Left colon (tissue), 2 donors: Measurements from ENCODE around the gene SOCS6. TPM values are rescaled to one million over a fixed set of nuclear protein-coding genes. Genes with fewer than 3 reads are reported as not detected.

Experiments
- ATAC-seq: fragments of 200-7000 bp; cut with Tn5 transposase; one replicate; pipeline ENCODE4 v1.9.1; 2020; ENCODE audit warnings: mild to moderate bottlenecking, moderate library complexity
- DNase-seq, 2 donors: peaks; one replicate each; pipeline ENCODE4 v3.0.0-alpha.2; 2020
- intact Hi-C, 2 donors: fragments of 100-400 bp; cut with DNase I in 1 of 2; cut with micrococcal nuclease in 1 of 2; formaldehyde crosslinking; loops; one replicate each; pipeline versions ENCODE4 v1.11.2 to v1.14.0; 2022; cut with DNase I, micrococcal nuclease
- total RNA-seq, 2 donors: library from RNA; stranded (reverse); fragmentation: NEBNext Ultra II Directional; extraction: Animal tissue kit (Norgen Biotek cat#: 25700); gene quantifications; one replicate each; pipeline ENCODE4 v1.2.1, GENCODE V29; 2021
- donor health status: DM: no; HTN: no; CAD: no.
- donor health status: DM: yes; HTN: yes; CAD: no.

Gene SOCS6
- total RNA-seq, 2 donors from 2014 or later = 42.0 to 47.6 TPM

- ATAC-seq (no peak), DNase-seq (no peak)
- intact Hi-C loops = no loop called here
Observed at GRCh38 chr18:70284976-70285620, 3.7 kb upstream of the SOCS6 start.

- no peak for ATAC-seq
- intact Hi-C loops = no loop called here
Observed at GRCh38 chr18:70287731-70288130, 1.1 kb upstream of the SOCS6 start.

GRCh38 chr18:70288171-70288850 lies 534 bp upstream of the SOCS6 start:
- intact Hi-C loops = no loop called here
- ATAC-seq = peak; percentile 18

More at GRCh38 chr18:70287731-70288130, 1.1 kb upstream of the SOCS6 start:
- DNase-seq = no peak

GRCh38 chr18:70289351-70290312 lies 787 bp downstream of the SOCS6 start:
- ATAC-seq = peak; percentile 47
- intact Hi-C loops = no loop called here
- DNase-seq = peak in 1 of 2 donors; percentile 64

More at GRCh38 chr18:70288171-70288850, 534 bp upstream of the SOCS6 start:
- DNase-seq = peak in 1 of 2 donors; percentile 63

- intact Hi-C loops = no loop called here
- ATAC-seq (no peak), DNase-seq (no peak)
Observed at GRCh38 chr18:70290482-70291294, 1.8 kb downstream of the SOCS6 start.

- ATAC-seq (no peak), DNase-seq (no peak)
- intact Hi-C loops = no loop called here
Observed at GRCh38 chr18:70291295-70291574, 2.4 kb downstream of the SOCS6 start.

- DNase-seq = peak; percentile 41 to 63
- peak; percentile 64 for ATAC-seq
- intact Hi-C loops = no loop called here
Observed at GRCh38 chr18:70292628-70293027, 3.8 kb downstream of the SOCS6 start.

GRCh38 chr18:70293166-70293565 lies 4.3 kb downstream of the SOCS6 start:
- ATAC-seq (peak; percentile 78), DNase-seq (peak; percentile 38 to 70)
- intact Hi-C loops = no loop called here

- no peak for ATAC-seq
- DNase-seq = no peak
- intact Hi-C loops = no loop called here
Observed at GRCh38 chr18:70294471-70295191, 5.8 kb downstream of the SOCS6 start.

- intact Hi-C loops = no loop called here
- ATAC-seq = no peak
- no peak for DNase-seq
Observed at GRCh38 chr18:70295192-70296188, 6.6 kb downstream of the SOCS6 start.

- no peak for DNase-seq
- no peak for ATAC-seq
- intact Hi-C loops = no loop called here
Observed at GRCh38 chr18:70296289-70296688, 7.4 kb downstream of the SOCS6 start.

GRCh38 chr18:70296781-70297180 lies 7.9 kb downstream of the SOCS6 start:
- no peak for ATAC-seq
- intact Hi-C loops = no loop called here
- DNase-seq = no peak

GRCh38 chr18:70299393-70299792 lies 10.5 kb downstream of the SOCS6 start:
- intact Hi-C loops = no loop called here

GRCh38 chr18:70301667-70302066 lies 12.8 kb downstream of the SOCS6 start:
- DNase-seq (no peak), ATAC-seq (no peak)
- intact Hi-C loops = no loop called here

More at GRCh38 chr18:70299393-70299792, 10.5 kb downstream of the SOCS6 start:
- ATAC-seq (no peak), DNase-seq (no peak)

GRCh38 chr18:70308555-70309294 lies 19.9 kb downstream of the SOCS6 start:
- ATAC-seq (peak; percentile 83), DNase-seq (no peak)
- intact Hi-C loops = no loop called here

- DNase-seq (no peak), ATAC-seq (peak; percentile 54)
- intact Hi-C loops = no loop called here
Observed at GRCh38 chr18:70310560-70311320, 21.9 kb downstream of the SOCS6 start.
